DOHH2 (cell line): ENCODE measurements around the gene GNS.

Experiments
- H3F3A ChIP-seq: fragments of 200-600 bp; sonication (generic), shearing (Covaris generic); 2 replicates; pipeline ENCODE4 v1.6.0; 2016; ENCODE audit warnings: antibody characterized with exemption, mild to moderate bottlenecking; ENCODE audit not compliant: control insufficient read depth, insufficient read depth
- H3K27ac ChIP-seq: fragments of 200-600 bp; sonication (generic); 2 replicates; pipeline ENCODE4 v1.5.1; 2014; ENCODE audit warnings: low read depth, mild to moderate bottlenecking, low read length, moderate library complexity
- H3K27me3 ChIP-seq: fragments of 200-600 bp; sonication (generic); 2 replicates; pipeline ENCODE4 v1.6.1; 2014; ENCODE audit warnings: mild to moderate bottlenecking, low read length, mixed read lengths; ENCODE audit not compliant: control insufficient read depth
- H3K36me3 ChIP-seq: fragments of 200-600 bp; sonication (generic); 2 replicates; pipeline ENCODE4 v1.6.1; 2014; ENCODE audit warnings: mild to moderate bottlenecking, low read length, moderate library complexity, mixed read lengths; ENCODE audit not compliant: control insufficient read depth
- H3K4me1 ChIP-seq: fragments of 200-600 bp; sonication (generic); 2 replicates; pipeline ENCODE4 v1.6.1; 2014; ENCODE audit warnings: mild to moderate bottlenecking, low read length, mixed read lengths; ENCODE audit not compliant: control insufficient read depth
- H3K4me2 ChIP-seq: fragments of 200-600 bp; sonication (generic); 2 replicates; pipeline ENCODE4 v1.6.0; 2014; ENCODE audit warnings: mild to moderate bottlenecking, low read length, moderate library complexity
- H3K4me3 ChIP-seq: fragments of 200-600 bp; sonication (generic); 2 replicates; pipeline ENCODE4 v1.5.1; 2014; ENCODE audit warnings: mild to moderate bottlenecking, low read length, mixed read lengths
- H3K79me2 ChIP-seq: fragments of 200-600 bp; sonication (generic); 2 replicates; pipeline ENCODE4 v1.6.1; 2014; ENCODE audit warnings: mild to moderate bottlenecking, low read length, mixed read lengths; ENCODE audit not compliant: control insufficient read depth
- H3K9me2 ChIP-seq: fragments of 200-600 bp; sonication (generic); replicated peaks from 2 replicates; pipeline ENCODE4 v1.6.1; 2014; ENCODE audit warnings: mild to moderate bottlenecking, low read length, mixed read lengths; ENCODE audit not compliant: control insufficient read depth
- H3K9me3 ChIP-seq: fragments of 200-600 bp; sonication (generic); 2 replicates; pipeline ENCODE4 v1.6.1; 2014; ENCODE audit warnings: antibody characterized with exemption, low read length, mixed read lengths; ENCODE audit not compliant: control insufficient read depth, insufficient read depth
- H4K20me1 ChIP-seq: fragments of 200-600 bp; sonication (generic); 2 replicates; pipeline ENCODE4 v1.6.0; 2014; ENCODE audit warnings: low read depth, mild to moderate bottlenecking, antibody characterized with exemption, low read length, moderate library complexity; ENCODE audit not compliant: control insufficient read depth, insufficient read depth
- EZH2phosphoT487 ChIP-seq: fragments of 200-600 bp; sonication (generic); IDR thresholded peaks from 2 replicates; pipeline ENCODE4 v1.6.1; 2017; ENCODE audit warnings: borderline replicate concordance, mild to moderate bottlenecking, antibody characterized with exemption, low read length, moderate library complexity, mixed read lengths
- TF ChIP-seq, protein P1 (sequence below): fragments of 200-600 bp; sonication (generic); IDR thresholded peaks from one replicate; pipeline ENCODE4 v1.5.1; 2014; ENCODE audit warnings: antibody characterized with exemption, mild to moderate bottlenecking, low read depth, low read length; ENCODE audit not compliant: poor library complexity, severe bottlenecking

GNS gene

GRCh38 chr12:64753427-64753826, 5.8 kb downstream of the GNS start:
- Histone ChIP-seq H3F3A (no peaks in the 10 kb centered on the region; the same call in 1 of the 2 replicates), H3K9me2 (no peaks in the 10 kb centered on the region), H4K20me1 (no peaks in the 10 kb centered on the region), H3K36me3 (no peaks in the 10 kb centered on the region), H3K9me3 (no peaks in the 10 kb centered on the region), H3K4me2 (no peak overlapping the region), H3K4me3 (no peak overlapping the region), H3K4me1 (peaks cover 7% of the 10 kb centered on the region), H3K27ac (no peak overlapping the region), H3K79me2 (peaks cover under 1% of the 10 kb centered on the region), H3K27me3 (no peaks in the 10 kb centered on the region)
- no peak for TF ChIP-seq EZH2phosphoT487
- TF ChIP-seq, protein P1, sequence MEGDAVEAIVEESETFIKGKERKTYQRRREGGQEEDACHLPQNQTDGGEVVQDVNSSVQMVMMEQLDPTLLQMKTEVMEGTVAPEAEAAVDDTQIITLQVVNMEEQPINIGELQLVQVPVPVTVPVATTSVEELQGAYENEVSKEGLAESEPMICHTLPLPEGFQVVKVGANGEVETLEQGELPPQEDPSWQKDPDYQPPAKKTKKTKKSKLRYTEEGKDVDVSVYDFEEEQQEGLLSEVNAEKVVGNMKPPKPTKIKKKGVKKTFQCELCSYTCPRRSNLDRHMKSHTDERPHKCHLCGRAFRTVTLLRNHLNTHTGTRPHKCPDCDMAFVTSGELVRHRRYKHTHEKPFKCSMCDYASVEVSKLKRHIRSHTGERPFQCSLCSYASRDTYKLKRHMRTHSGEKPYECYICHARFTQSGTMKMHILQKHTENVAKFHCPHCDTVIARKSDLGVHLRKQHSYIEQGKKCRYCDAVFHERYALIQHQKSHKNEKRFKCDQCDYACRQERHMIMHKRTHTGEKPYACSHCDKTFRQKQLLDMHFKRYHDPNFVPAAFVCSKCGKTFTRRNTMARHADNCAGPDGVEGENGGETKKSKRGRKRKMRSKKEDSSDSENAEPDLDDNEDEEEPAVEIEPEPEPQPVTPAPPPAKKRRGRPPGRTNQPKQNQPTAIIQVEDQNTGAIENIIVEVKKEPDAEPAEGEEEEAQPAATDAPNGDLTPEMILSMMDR = no peak

DNA sequence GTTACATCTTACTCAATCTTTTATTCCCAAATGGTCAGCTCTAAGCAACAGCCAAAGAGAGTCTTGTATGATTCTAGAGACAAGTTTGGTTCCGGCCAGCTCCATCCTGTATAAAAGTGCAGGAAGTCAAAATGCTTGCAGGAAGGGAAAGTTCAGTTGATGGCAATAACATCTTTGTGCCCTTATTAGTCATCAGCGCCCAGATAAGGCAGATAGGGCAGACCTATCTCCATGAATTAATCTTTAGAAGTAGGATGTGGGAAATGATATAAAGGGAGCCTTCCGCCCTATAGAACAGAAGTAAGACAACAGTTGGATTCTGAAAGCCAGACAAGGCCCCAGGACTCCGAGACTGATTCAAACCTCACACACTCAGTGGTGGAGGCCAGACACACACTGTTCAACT, 6.4 kb downstream of the GNS start:
- Histone ChIP-seq H3K27ac (no peak overlapping the region), H3K36me3 (no peaks in the 10 kb centered on the region), H3K9me2 (no peaks in the 10 kb centered on the region), H3K4me2 (no peak overlapping the region), H3K27me3 (no peaks in the 10 kb centered on the region), H4K20me1 (no peaks in the 10 kb centered on the region), H3K79me2 (no peaks in the 10 kb centered on the region), H3K4me1 (peaks cover 4% of the 10 kb centered on the region), H3F3A (no peaks in the 10 kb centered on the region; the same call in 1 of the 2 replicates), H3K4me3 (no peak overlapping the region), H3K9me3 (no peaks in the 10 kb centered on the region)
- no peak for TF ChIP-seq EZH2phosphoT487
- TF ChIP-seq, protein P1 = no peak

DNA sequence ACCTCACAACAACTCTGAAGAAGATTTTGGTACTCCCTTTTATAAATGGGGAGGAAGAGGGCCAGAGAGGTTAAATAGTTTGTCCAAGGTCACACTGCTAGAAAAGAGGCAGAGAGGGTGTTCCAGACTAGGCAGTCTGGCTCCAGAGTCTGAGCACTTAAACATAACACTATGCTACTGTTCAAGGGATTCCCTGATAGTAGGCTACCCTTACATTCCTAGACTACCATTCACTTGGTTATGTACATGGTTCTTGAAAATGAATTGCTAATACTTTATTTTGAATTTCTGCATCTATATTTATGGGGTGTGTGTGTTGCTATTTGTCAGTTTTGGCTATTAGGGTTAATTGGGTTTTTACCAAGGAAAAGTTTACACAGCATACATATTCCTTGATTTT, 7.2 kb downstream of the GNS start:
- no peaks in the 10 kb centered on the region for H3K9me3 ChIP-seq
- H3K9me2 ChIP-seq = no peaks in the 10 kb centered on the region
- H3K36me3 ChIP-seq = 0 out of 2 replicates have a peak, but pooled peaks cover 2% of the 10 kb centered on the region
- no peak overlapping the region for H3K4me2 ChIP-seq
- no peaks in the 10 kb centered on the region for H3K4me1 ChIP-seq
- H3F3A ChIP-seq = no peaks in the 10 kb centered on the region
- TF ChIP-seq, protein P1 = no peak
- no peak for TF ChIP-seq EZH2phosphoT487
- no peak overlapping the region for H3K4me3 ChIP-seq
- no peaks in the 10 kb centered on the region for H3K79me2 ChIP-seq
- H3K27ac ChIP-seq = no peak overlapping the region
- no peaks in the 10 kb centered on the region for H3K27me3 ChIP-seq
- H4K20me1 ChIP-seq = no peaks in the 10 kb centered on the region
